ENCODE results near the gene CSK.

- TF ChIP-seq, protein P1, sequence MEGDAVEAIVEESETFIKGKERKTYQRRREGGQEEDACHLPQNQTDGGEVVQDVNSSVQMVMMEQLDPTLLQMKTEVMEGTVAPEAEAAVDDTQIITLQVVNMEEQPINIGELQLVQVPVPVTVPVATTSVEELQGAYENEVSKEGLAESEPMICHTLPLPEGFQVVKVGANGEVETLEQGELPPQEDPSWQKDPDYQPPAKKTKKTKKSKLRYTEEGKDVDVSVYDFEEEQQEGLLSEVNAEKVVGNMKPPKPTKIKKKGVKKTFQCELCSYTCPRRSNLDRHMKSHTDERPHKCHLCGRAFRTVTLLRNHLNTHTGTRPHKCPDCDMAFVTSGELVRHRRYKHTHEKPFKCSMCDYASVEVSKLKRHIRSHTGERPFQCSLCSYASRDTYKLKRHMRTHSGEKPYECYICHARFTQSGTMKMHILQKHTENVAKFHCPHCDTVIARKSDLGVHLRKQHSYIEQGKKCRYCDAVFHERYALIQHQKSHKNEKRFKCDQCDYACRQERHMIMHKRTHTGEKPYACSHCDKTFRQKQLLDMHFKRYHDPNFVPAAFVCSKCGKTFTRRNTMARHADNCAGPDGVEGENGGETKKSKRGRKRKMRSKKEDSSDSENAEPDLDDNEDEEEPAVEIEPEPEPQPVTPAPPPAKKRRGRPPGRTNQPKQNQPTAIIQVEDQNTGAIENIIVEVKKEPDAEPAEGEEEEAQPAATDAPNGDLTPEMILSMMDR (IDR thresholded peaks at IDR 0.05) = no peak
- TF ChIP-seq EP300 (IDR thresholded peaks at IDR 0.05) = no peak
- TF ChIP-seq POLR2AphosphoS5 (IDR thresholded peaks at IDR 0.05) = no peak
Observed at GRCh38 chr15:74804935-74805334, 23.1 kb downstream of the CSK start.
